Measurements from ENCODE around the gene RMND5B. TPM values are rescaled to one million over a fixed set of nuclear protein-coding genes. Genes with fewer than 3 reads are reported as not detected.

RMND5B gene
- total and polyA plus RNA-seq, 10 of the 15 experiments (the other 5 are each of a cell fraction or from before 2014, with no cell fraction given): 1.6 to 50.7 (median 30.9) TPM

DNA sequence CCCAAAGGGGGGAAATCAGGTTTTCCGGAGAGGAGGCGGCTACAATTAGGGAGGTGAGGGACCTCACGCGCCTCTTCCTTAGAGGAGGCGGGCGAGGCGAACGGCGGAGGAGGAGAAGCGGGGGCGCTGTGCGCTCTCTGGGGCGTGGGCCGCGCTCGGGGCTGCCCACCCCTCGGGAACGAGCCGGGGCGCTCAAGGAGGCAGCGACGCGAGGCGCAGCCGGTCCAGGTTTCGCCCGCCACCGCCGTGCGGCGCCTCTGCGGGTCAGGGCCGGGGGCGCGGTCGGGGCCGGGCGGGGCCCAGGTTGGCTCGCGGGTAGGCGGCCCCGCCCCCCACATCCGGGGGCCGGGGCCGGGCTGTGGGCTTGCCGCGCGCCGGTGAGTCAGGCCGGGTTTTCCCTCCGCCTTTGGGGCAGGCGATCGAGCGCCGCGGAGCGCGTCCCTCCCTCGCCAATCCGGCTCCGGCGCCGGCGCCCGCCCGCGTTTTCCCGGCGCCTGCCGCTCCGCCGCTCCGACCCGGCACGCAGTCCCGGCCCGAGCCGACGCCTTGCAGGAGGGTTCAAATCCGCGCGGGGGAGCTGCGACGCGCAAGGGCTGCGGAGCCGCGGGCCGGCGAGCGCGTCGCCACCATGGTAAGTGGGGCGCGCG, 17.6 kb upstream of the RMND5B start, which contains the start of gene N4BP3 (continued):
- TF ChIP-seq ZBTB40 (IDR thresholded peaks at IDR 0.05; ENCODE audit: borderline replicate concordance) (no peak), TCF12 (IDR thresholded peaks at IDR 0.05; ENCODE audit: low read depth, low read length) (peak; percentile 59; the same call in 1 of the 2 replicates), CHD2 (IDR thresholded peaks at IDR 0.05; ENCODE audit: borderline replicate concordance, low read depth, low read length) (peak; percentile 57; the same call in 1 of the 2 replicates), FOXM1 (IDR thresholded peaks at IDR 0.05; ENCODE audit: low read depth, low read length) (no peak), USF1 (IDR thresholded peaks at IDR 0.05; ENCODE audit: borderline replicate concordance, extremely low read length, insufficient read depth, low read depth, low read length) (no peak), RELA (IDR thresholded peaks at IDR 0.05; ENCODE audit: borderline replicate concordance, partially characterized antibody) (peak; percentile 49), EZH2 (IDR thresholded peaks at IDR 0.05; ENCODE audit: borderline replicate concordance, control insufficient read depth, low read depth, low read length) (no peak), ZNF217 (IDR thresholded peaks at IDR 0.05) (peak; percentile 40; the same call in 1 of the 2 replicates), WRNIP1 (IDR thresholded peaks at IDR 0.05; ENCODE audit: borderline replicate concordance, low read depth, low read length) (no peak), ZSCAN29 (IDR thresholded peaks at IDR 0.05) (peak; percentile 87), MXI1 (IDR thresholded peaks at IDR 0.05; ENCODE audit: low read depth, low read length) (peak; percentile 57; the same call in 1 of the 2 replicates), MTA2 (IDR thresholded peaks at IDR 0.05; ENCODE audit: low read depth) (no peak), HCFC1 (IDR thresholded peaks at IDR 0.05; ENCODE audit: low read length) (peak; percentile 50), RCOR1 (conservative IDR thresholded peaks at IDR 0.05; ENCODE audit: low read depth, low read length) (0 out of 2 replicates have a peak, but pooled peaks have one; percentile 33), JUNB (IDR thresholded peaks at IDR 0.05) (no peak), NFYA (IDR thresholded peaks at IDR 0.05; ENCODE audit: borderline replicate concordance, low read depth, low read length) (no peak), TARDBP (IDR thresholded peaks at IDR 0.05; ENCODE audit: borderline replicate concordance) (no peak), LARP7 (IDR thresholded peaks at IDR 0.05) (peak; percentile 91), SUZ12 (IDR thresholded peaks at IDR 0.05; ENCODE audit: unreplicated experiment) (no peak)
- TF ChIP-seq, protein P1, sequence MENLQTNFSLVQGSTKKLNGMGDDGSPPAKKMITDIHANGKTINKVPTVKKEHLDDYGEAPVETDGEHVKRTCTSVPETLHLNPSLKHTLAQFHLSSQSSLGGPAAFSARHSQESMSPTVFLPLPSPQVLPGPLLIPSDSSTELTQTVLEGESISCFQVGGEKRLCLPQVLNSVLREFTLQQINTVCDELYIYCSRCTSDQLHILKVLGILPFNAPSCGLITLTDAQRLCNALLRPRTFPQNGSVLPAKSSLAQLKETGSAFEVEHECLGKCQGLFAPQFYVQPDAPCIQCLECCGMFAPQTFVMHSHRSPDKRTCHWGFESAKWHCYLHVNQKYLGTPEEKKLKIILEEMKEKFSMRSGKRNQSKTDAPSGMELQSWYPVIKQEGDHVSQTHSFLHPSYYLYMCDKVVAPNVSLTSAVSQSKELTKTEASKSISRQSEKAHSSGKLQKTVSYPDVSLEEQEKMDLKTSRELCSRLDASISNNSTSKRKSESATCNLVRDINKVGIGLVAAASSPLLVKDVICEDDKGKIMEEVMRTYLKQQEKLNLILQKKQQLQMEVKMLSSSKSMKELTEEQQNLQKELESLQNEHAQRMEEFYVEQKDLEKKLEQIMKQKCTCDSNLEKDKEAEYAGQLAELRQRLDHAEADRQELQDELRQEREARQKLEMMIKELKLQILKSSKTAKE (IDR thresholded peaks at IDR 0.05; ENCODE audit: low read depth, poor library complexity, severe bottlenecking): no peak
- TF ChIP-seq, protein P2, sequence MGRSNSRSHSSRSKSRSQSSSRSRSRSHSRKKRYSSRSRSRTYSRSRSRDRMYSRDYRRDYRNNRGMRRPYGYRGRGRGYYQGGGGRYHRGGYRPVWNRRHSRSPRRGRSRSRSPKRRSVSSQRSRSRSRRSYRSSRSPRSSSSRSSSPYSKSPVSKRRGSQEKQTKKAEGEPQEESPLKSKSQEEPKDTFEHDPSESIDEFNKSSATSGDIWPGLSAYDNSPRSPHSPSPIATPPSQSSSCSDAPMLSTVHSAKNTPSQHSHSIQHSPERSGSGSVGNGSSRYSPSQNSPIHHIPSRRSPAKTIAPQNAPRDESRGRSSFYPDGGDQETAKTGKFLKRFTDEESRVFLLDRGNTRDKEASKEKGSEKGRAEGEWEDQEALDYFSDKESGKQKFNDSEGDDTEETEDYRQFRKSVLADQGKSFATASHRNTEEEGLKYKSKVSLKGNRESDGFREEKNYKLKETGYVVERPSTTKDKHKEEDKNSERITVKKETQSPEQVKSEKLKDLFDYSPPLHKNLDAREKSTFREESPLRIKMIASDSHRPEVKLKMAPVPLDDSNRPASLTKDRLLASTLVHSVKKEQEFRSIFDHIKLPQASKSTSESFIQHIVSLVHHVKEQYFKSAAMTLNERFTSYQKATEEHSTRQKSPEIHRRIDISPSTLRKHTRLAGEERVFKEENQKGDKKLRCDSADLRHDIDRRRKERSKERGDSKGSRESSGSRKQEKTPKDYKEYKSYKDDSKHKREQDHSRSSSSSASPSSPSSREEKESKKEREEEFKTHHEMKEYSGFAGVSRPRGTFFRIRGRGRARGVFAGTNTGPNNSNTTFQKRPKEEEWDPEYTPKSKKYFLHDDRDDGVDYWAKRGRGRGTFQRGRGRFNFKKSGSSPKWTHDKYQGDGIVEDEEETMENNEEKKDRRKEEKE (IDR thresholded peaks at IDR 0.05): no peak

Measured in GM12878 (cell line).